HCT116 (cell line): ENCODE data around the gene R3HDM1. TPM values are rescaled to one million over a fixed set of nuclear protein-coding genes. Genes with fewer than 3 reads are reported as not detected.

Experiments used
- ATAC-seq: fragments of 200-7000 bp; cut with Tn5 transposase; 2 replicates; pipeline ENCODE4 v1.9.1; 2020; ENCODE audit warnings: mild to moderate bottlenecking, moderate library complexity
- BruUV-seq: library from RNA; stranded (reverse); fragments of 400-500 nt; replicated peaks from 2 replicates; lab custom pipeline; 2021; lab: Mats Ljungman, UMichigan
- CTCF ChIA-PET: fragments of 300-600 bp; sonication (Branson Sonifier 250); formaldehyde crosslinking; loops from one replicate; lab custom pipeline; 2021; ENCODE audit warnings: antibody characterized with exemption; lab: Charles Lee
- POLR2A ChIA-PET: fragments of 300-600, 350-600 bp; sonication (Branson Sonifier 250); formaldehyde crosslinking; loops from one replicate; lab custom pipeline; 2021; ENCODE audit warnings: antibody characterized with exemption; lab: Charles Lee
- RAD21 ChIA-PET, 2 experiments: fragments of 300-600 bp; sonication (Branson Sonifier 250); formaldehyde crosslinking; loops; one replicate each; lab custom pipeline; 2023; ENCODE audit warnings: low total read pairs in 2 of 2; ENCODE audit not compliant: uncharacterized antibody in 2 of 2, unreplicated experiment in 2 of 2, low non-redundant PET in 1 of 2; lab: Charles Lee
- DNase-seq: peaks from one replicate; pipeline ENCODE4 v3.0.0-alpha.2; 2010; ENCODE audit warnings: low read depth, low spot score
- H2AFZ ChIP-seq: fragments of 200-600 bp; shearing (Covaris generic), sonication (generic); 2 replicates; pipeline ENCODE4 v1.6.1; 2017; ENCODE audit warnings: low read depth, mixed run types, mixed read lengths, antibody characterized with exemption, low read length; ENCODE audit not compliant: poor library complexity, severe bottlenecking
- H3K27ac ChIP-seq: 2 replicates; pipeline ENCODE4 v1.5.1; 2012; ENCODE audit warnings: low read depth, low read length
- H3K27me3 ChIP-seq: fragments of 200-600 bp; sonication (generic); 2 replicates; pipeline ENCODE4 v1.6.1; 2016; ENCODE audit warnings: mixed run types, low read length, mixed read lengths; ENCODE audit not compliant: insufficient read depth
- H3K36me3 ChIP-seq, 2 experiments: fragments of 200-500 bp in 1 of 2; fragments of 200-600 bp in 1 of 2; sonication (Bioruptor generic) in 1 of 2; sonication (generic) in 1 of 2; 2 replicates each; pipeline versions ENCODE4 v1.5.1 to v1.6.1; 2014 to 2016; ENCODE audit warnings: low read length in 2 of 2, inconsistent platforms in 1 of 2, mixed read lengths in 1 of 2, mixed run types in 1 of 2; ENCODE audit not compliant: insufficient read depth in 2 of 2, control insufficient read depth in 1 of 2
- H3K4me1 ChIP-seq, 2 experiments: fragments of 200-600 bp in 1 of 2; sonication (generic) in 1 of 2; 2 replicates each; pipeline versions ENCODE4 v1.5.1 to v1.6.1; 2012 to 2017; ENCODE audit warnings: low read length in 2 of 2, inconsistent platforms in 1 of 2, mild to moderate bottlenecking in 1 of 2, mixed read lengths in 1 of 2, mixed run types in 1 of 2, moderate library complexity in 1 of 2; ENCODE audit not compliant: insufficient read depth in 2 of 2, control insufficient read depth in 1 of 2
- H3K4me2 ChIP-seq: fragments of 200-600 bp; sonication (generic); 2 replicates; pipeline ENCODE4 v1.6.1; 2017; ENCODE audit warnings: mixed run types, low read length, mixed read lengths
- H3K4me3 ChIP-seq, 2 experiments: fragments of 200-600 bp in 1 of 2; sonication (generic) in 1 of 2; replicated peaks in 1 of 2; 2 replicates each; pipeline ENCODE4 v1.5.1; 2011 to 2016; ENCODE audit warnings: low read length in 2 of 2, control low read depth in 1 of 2, low read depth in 1 of 2, mild to moderate bottlenecking in 1 of 2, mixed read lengths in 1 of 2, mixed run types in 1 of 2
- H3K79me2 ChIP-seq: fragments of 200-600 bp; sonication (generic); 2 replicates; pipeline ENCODE4 v1.6.1; 2017; ENCODE audit warnings: mild to moderate bottlenecking, mixed run types, low read length, moderate library complexity, mixed read lengths; ENCODE audit not compliant: insufficient read depth
- H3K9ac ChIP-seq: fragments of 200-600 bp; sonication (generic); 2 replicates; pipeline ENCODE4 v1.6.1; 2016; ENCODE audit warnings: low read length, mixed read lengths
- H3K9me2 ChIP-seq: fragments of 200-600 bp; sonication (generic), shearing (Covaris generic); 2 replicates; pipeline ENCODE4 v1.6.1; 2017; ENCODE audit warnings: mixed run types, mild to moderate bottlenecking, moderate library complexity; ENCODE audit not compliant: insufficient read depth
- H3K9me3 ChIP-seq, 2 experiments: fragments of 200-500 bp in 1 of 2; fragments of 200-600 bp in 1 of 2; sonication (Bioruptor generic) in 1 of 2; sonication (generic) in 1 of 2; 2 replicates each; pipeline ENCODE4 v1.6.1; 2014 to 2017; ENCODE audit warnings: low read length in 2 of 2, mixed read lengths in 2 of 2, inconsistent platforms in 1 of 2, low read depth in 1 of 2, mild to moderate bottlenecking in 1 of 2, mixed run types in 1 of 2, moderate library complexity in 1 of 2; ENCODE audit not compliant: control insufficient read depth in 1 of 2, insufficient read depth in 1 of 2
- H4K20me1 ChIP-seq: fragments of 200-600 bp; sonication (generic), shearing (Covaris generic); 2 replicates; pipeline ENCODE4 v1.6.1; 2017; ENCODE audit warnings: mixed run types, mild to moderate bottlenecking, moderate library complexity; ENCODE audit not compliant: insufficient read depth
- FOSL1 ChIP-seq: IDR thresholded peaks from 2 replicates; pipeline ENCODE4 v1.6.1; 2012; ENCODE audit warnings: low read depth
- JUND ChIP-seq: IDR thresholded peaks from 2 replicates; pipeline ENCODE4 v1.6.1; 2012
- POLR2A ChIP-seq: IDR thresholded peaks from 2 replicates; pipeline ENCODE4 v1.7.0; 2011; ENCODE audit warnings: borderline replicate concordance; ENCODE audit not compliant: insufficient read depth, insufficient read length; ENCODE audit errors: extremely low read depth
- POLR2AphosphoS5 ChIP-seq: IDR thresholded peaks from 2 replicates; pipeline ENCODE4 v1.6.1; 2011; ENCODE audit warnings: mild to moderate bottlenecking, low read depth, low read length, moderate library complexity
- SIN3A ChIP-seq: IDR thresholded peaks from 2 replicates; pipeline ENCODE4 v1.6.1; 2012; ENCODE audit warnings: low read depth
- SRF ChIP-seq: IDR thresholded peaks from 2 replicates; pipeline ENCODE4 v1.6.1; 2012; ENCODE audit warnings: low read depth
- intact Hi-C: fragments of 100-400 bp; cut with micrococcal nuclease; formaldehyde crosslinking; loops from 2 replicates; pipeline ENCODE4 v1.10.0; 2022
- total RNA-seq: library from RNA; stranded (reverse); gene quantifications from one replicate; pipeline ENCODE4 v1.2.1, GENCODE V29; 2021; ENCODE audit not compliant: unreplicated experiment
- TF ChIP-seq, protein P1 (sequence below): IDR thresholded peaks from 2 replicates; pipeline ENCODE4 v1.6.1; 2012; ENCODE audit warnings: low read depth
- TF ChIP-seq, protein P2 (sequence below): IDR thresholded peaks from 2 replicates; pipeline ENCODE4 v1.6.1; 2012

The R3HDM1 gene
- total RNA-seq, 1 experiment from 2014 or later: 43.1 TPM

DNA sequence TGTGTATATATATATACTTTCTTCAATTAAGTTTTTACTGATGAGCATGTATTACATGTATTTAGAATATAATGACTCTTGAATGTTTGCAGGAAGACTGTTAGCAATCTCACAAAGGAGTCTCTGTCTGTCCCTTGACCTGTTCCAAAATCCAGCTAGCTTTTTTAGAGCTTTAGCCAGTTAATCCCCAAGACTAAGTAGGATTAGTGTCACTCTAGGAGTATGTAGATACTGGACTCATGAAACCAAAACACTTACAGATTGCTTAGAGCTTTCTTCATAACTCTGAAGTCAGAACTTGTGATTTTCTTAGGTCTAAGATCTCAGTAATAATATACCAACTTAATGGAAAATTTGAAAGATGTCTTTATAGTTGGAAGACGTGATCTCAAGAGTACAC, 212.6 kb downstream of the R3HDM1 start:
- ChIA-PET RAD21 (no interaction called here), CTCF (no interaction called here)
- no peak overlapping the region for H3K27ac ChIP-seq
- TF ChIP-seq, protein P1, sequence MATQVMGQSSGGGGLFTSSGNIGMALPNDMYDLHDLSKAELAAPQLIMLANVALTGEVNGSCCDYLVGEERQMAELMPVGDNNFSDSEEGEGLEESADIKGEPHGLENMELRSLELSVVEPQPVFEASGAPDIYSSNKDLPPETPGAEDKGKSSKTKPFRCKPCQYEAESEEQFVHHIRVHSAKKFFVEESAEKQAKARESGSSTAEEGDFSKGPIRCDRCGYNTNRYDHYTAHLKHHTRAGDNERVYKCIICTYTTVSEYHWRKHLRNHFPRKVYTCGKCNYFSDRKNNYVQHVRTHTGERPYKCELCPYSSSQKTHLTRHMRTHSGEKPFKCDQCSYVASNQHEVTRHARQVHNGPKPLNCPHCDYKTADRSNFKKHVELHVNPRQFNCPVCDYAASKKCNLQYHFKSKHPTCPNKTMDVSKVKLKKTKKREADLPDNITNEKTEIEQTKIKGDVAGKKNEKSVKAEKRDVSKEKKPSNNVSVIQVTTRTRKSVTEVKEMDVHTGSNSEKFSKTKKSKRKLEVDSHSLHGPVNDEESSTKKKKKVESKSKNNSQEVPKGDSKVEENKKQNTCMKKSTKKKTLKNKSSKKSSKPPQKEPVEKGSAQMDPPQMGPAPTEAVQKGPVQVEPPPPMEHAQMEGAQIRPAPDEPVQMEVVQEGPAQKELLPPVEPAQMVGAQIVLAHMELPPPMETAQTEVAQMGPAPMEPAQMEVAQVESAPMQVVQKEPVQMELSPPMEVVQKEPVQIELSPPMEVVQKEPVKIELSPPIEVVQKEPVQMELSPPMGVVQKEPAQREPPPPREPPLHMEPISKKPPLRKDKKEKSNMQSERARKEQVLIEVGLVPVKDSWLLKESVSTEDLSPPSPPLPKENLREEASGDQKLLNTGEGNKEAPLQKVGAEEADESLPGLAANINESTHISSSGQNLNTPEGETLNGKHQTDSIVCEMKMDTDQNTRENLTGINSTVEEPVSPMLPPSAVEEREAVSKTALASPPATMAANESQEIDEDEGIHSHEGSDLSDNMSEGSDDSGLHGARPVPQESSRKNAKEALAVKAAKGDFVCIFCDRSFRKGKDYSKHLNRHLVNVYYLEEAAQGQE: no peak
- no peak for TF ChIP-seq JUND
- TF ChIP-seq, protein P2, sequence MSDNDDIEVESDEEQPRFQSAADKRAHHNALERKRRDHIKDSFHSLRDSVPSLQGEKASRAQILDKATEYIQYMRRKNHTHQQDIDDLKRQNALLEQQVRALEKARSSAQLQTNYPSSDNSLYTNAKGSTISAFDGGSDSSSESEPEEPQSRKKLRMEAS: no peak
- TF ChIP-seq, all 23 proteins: peak for 0
- H3K27me3 ChIP-seq: no peaks in the 10 kb centered on the region
- H3K4me3 ChIP-seq: no peak overlapping the region
- no peak overlapping the region for H3K9ac ChIP-seq
- H3K4me1 ChIP-seq: peaks cover 6 to 18% of the 10 kb centered on the region in 2 experiments; a peak in 3 of 4 replicates
- ATAC-seq (no peak), DNase-seq (no peak)
- peak overlapping the region; percentile 2; the same call in 1 of the 2 replicates for H3K4me2 ChIP-seq
- H3K9me2 ChIP-seq: no peaks in the 10 kb centered on the region
- intact Hi-C loops: no loop called here
- BruUV-seq: no TSS peak
- H3K36me3 ChIP-seq: peaks cover 5 to 6% of the 10 kb centered on the region in 2 experiments; a peak in 3 of 4 replicates
- H3K79me2 ChIP-seq: peaks cover 58% of the 10 kb centered on the region
- no peaks in the 10 kb centered on the region for H3K9me3 ChIP-seq
- POLR2A ChIA-PET: no interaction called here
- H4K20me1 ChIP-seq: no peaks in the 10 kb centered on the region
- H2AFZ ChIP-seq: no peak overlapping the region

DNA sequence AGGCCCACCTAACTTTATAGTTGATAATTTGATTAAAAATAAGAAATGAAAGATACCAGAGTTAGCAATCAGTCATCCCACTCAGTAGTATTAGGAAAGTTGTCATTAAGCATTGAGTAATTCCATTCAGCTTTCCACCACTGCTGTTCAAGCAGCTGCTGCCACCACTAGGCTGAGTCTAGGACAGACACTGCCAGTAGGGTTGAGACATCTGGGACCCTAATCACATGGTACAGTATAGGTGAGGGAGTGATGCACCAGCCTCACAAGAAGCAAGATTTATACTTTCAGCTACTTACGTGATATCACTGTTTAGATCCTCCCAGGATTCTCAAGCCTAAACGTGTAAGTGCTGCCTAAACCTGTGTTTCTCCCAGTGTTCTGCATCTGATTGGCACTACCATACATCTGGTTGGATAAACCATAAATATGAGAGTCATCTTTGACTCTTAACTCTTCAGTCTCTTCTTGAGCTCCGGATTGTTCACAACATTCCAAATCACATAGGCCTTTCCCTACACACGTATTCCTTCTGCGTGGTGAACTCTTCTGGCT, 213.6 kb downstream of the R3HDM1 start:
- no peaks in the 10 kb centered on the region for H3K27me3 ChIP-seq
- POLR2A ChIA-PET: no interaction called here
- ATAC-seq (peak; percentile 26), DNase-seq (no peak)
- peaks cover 61% of the 10 kb centered on the region for H3K79me2 ChIP-seq
- no peak overlapping the region for H3K4me2 ChIP-seq
- H3K9me2 ChIP-seq: no peaks in the 10 kb centered on the region
- H3K4me1 ChIP-seq: peaks cover 6 to 18% of the 10 kb centered on the region in 2 experiments; a peak in 3 of 4 replicates
- no peak overlapping the region for H2AFZ ChIP-seq
- no TSS peak for BruUV-seq
- H3K36me3 ChIP-seq: peaks cover 8 to 11% of the 10 kb centered on the region in 2 experiments
- RAD21 ChIA-PET: interaction anchor here in 1 of 2 experiments (0.7 kb wide), 1 partner anchor 584 kb away, joined by 3 read pairs; no protein-coding TSS in a partner anchor
- H3K27ac ChIP-seq: no peak overlapping the region
- H4K20me1 ChIP-seq: no peaks in the 10 kb centered on the region
- no peaks in the 10 kb centered on the region for H3K9me3 ChIP-seq
- CTCF ChIA-PET: interaction anchor here (0.6 to 0.8 kb wide), 2 partner anchors 54 to 756 kb away, joined by 3 read pairs; no protein-coding TSS in a partner anchor
- H3K4me3 ChIP-seq: no peak overlapping the region
- no peak overlapping the region for H3K9ac ChIP-seq
- intact Hi-C loops: no loop called here
- 0 out of 2 replicates have a peak, but pooled peaks have one; percentile 12 for TF ChIP-seq FOSL1
- no peak for TF ChIP-seq POLR2A
- no peak for TF ChIP-seq SIN3A
- TF ChIP-seq, protein P2: 0 out of 2 replicates have a peak, but pooled peaks have one; percentile 17
- TF ChIP-seq, protein P1: no peak
- no peak for TF ChIP-seq SRF
- no peak for TF ChIP-seq POLR2AphosphoS5
